ENCODE results near the gene ZFP1.

DNA sequence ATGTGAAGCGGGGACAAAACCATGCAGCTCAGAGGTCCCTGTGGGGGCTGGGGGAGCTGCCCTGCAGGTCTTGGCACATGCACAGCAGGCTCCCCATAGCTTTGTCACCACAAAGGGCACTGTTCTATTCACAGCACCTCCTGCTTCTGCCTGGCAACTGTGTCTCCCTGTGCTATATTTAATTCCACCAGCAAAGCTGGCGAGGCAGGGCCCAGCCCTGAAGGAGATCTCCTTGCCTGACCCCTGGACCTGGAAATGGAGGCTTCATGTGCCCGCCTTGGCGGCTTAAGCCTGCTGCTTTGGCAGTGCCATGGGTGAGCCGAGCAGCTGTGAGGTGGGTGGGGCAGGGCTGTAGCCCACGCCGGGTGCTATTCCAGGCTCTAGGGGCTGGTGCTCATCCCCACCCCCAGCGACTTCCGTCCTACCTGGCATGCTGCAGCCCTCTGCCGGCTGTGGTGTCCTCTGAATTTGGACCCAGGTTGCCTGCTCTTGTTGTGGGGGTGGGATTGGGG lies 38.5 kb upstream of the ZFP1 start:
- TF ChIP-seq EZH2 (IDR thresholded peaks at IDR 0.05; ENCODE audit: low read length, missing control alignments), result no peak
- TF ChIP-seq, protein P1, sequence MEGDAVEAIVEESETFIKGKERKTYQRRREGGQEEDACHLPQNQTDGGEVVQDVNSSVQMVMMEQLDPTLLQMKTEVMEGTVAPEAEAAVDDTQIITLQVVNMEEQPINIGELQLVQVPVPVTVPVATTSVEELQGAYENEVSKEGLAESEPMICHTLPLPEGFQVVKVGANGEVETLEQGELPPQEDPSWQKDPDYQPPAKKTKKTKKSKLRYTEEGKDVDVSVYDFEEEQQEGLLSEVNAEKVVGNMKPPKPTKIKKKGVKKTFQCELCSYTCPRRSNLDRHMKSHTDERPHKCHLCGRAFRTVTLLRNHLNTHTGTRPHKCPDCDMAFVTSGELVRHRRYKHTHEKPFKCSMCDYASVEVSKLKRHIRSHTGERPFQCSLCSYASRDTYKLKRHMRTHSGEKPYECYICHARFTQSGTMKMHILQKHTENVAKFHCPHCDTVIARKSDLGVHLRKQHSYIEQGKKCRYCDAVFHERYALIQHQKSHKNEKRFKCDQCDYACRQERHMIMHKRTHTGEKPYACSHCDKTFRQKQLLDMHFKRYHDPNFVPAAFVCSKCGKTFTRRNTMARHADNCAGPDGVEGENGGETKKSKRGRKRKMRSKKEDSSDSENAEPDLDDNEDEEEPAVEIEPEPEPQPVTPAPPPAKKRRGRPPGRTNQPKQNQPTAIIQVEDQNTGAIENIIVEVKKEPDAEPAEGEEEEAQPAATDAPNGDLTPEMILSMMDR (conservative IDR thresholded peaks at IDR 0.05 in 1 of 2, IDR thresholded peaks at IDR 0.05 in 1 of 2; ENCODE audit: low read depth in 1 of 2, low read length in 2 of 2), result no peak

Measured in fibroblast of lung (primary cell).